Islet precursor cell (in vitro differentiated cells): ENCODE data around the gene CAMSAP2.

Experiments
- DNase-seq: peaks from one replicate; pipeline ENCODE4 v3.0.0-alpha.2; 2018

CAMSAP2 gene, protein sequence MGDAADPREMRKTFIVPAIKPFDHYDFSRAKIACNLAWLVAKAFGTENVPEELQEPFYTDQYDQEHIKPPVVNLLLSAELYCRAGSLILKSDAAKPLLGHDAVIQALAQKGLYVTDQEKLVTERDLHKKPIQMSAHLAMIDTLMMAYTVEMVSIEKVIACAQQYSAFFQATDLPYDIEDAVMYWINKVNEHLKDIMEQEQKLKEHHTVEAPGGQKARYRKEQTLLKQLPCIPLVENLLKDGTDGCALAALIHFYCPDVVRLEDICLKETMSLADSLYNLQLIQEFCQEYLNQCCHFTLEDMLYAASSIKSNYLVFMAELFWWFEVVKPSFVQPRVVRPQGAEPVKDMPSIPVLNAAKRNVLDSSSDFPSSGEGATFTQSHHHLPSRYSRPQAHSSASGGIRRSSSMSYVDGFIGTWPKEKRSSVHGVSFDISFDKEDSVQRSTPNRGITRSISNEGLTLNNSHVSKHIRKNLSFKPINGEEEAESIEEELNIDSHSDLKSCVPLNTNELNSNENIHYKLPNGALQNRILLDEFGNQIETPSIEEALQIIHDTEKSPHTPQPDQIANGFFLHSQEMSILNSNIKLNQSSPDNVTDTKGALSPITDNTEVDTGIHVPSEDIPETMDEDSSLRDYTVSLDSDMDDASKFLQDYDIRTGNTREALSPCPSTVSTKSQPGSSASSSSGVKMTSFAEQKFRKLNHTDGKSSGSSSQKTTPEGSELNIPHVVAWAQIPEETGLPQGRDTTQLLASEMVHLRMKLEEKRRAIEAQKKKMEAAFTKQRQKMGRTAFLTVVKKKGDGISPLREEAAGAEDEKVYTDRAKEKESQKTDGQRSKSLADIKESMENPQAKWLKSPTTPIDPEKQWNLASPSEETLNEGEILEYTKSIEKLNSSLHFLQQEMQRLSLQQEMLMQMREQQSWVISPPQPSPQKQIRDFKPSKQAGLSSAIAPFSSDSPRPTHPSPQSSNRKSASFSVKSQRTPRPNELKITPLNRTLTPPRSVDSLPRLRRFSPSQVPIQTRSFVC (N-terminal part only)

DNA sequence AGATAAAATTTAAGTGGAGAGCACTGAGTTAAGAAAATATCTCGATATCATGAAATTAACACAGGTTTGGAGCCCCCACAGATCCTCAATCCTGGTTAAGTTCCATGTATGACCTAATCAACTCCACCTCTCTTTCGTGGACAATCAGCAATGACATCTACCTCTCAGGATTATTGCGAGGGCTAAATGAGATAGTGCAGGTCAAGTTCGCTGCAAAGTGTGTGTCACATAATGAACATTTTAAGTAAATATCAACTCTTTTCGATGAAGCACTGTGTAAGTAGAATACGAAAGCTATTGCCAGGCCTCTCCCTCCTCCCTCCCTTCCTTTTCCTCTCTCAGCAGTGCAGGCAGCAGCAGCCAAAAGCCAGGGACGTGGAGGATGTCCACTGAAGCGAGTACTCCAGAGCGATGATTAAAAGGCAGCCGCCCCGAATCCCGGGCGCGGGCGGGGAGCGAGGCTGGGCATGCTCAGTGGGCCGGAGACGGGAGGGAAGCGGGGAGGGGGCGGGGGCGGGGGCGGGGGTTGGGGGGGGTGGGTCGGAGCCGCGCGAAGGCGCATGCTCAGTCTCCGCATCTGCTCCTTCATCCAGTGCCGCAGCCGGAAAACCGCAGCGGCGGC is at the start of gene CAMSAP2:
CAMSAP2 (plus strand) TSS at position 567 of the 622 bp plus-strand sequence. CDS start 935 bp downstream, outside the sequence.
- DNase-seq: peak; percentile 98

DNA sequence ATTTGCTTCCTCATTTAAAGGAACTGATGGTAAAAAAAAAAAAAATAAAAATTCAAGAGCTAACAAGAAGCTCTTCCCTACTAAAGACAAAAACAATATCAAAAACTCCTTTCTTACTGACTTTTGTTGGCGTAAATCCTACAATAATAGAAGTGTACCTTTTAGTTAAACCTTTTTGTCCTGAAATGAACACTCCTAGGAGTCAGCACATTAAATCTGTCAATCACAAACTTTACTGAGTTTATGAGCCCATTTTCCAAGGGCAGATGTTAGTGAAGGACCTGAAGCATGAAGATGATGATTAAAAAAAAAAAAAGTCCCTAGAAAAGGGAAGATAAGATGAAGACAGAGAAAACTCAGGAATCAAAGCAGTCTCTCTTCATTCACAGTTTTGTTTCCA is 46.4 kb upstream of the CAMSAP2 start:
- DNase-seq: no peak

DNA sequence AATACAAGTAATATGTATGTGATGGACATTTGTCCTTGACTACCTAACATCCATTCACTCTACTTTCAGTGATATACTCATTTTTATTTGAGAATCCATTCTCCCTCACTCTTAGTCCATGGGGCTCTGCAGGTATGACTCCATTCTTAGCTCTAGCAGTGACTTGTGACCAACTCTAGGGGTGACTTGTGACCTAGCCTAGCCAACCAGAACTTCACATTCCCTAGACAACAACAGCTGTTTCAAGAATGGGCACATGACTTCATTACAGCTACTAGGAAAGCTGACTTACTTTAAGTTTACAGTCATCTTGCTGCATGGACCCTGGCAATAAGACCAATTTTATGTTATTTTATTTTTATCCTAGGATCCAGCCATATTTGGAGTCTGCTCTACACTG is 45.4 kb upstream of the CAMSAP2 start:
- no peak for DNase-seq

DNA sequence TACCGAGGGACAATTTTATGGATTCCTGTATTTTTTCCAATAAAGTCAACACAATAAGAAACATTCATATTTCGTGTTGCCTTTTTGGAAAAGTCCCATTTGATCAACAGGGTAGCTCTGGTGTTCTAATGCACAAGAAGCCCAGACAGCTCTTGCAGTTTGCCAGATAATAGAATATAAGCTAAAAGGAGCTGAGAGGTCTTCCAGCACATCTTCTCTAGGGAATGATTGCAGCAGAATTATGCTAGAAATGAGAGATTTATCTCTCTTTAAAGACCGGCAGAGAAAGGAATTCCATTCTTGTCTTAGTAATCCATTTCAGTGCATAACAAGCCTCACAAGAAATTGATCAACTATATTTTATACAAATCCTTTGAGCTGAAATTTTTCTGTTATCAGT is 44.0 kb upstream of the CAMSAP2 start:
- no peak for DNase-seq

DNA sequence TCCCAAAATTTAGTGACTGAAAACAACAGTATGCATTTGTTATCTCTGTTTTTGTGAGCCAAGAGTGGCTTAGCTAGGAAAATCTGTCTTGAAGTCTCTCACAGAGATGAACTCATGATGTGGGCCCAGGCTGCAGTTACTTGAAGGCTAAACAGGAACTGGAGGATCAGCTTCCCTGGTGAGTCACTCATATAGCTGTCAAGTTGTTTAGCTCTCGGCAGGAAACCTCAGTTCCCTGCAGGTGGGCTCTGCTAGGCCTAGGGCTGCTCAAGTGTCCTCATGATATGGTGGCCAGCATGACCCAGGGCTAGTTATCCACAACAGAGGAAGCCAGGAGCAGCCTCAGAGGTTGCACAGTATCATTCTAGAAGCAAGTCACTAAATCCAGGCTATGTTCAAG is 38.8 kb upstream of the CAMSAP2 start:
- DNase-seq: peak; percentile 86

DNA sequence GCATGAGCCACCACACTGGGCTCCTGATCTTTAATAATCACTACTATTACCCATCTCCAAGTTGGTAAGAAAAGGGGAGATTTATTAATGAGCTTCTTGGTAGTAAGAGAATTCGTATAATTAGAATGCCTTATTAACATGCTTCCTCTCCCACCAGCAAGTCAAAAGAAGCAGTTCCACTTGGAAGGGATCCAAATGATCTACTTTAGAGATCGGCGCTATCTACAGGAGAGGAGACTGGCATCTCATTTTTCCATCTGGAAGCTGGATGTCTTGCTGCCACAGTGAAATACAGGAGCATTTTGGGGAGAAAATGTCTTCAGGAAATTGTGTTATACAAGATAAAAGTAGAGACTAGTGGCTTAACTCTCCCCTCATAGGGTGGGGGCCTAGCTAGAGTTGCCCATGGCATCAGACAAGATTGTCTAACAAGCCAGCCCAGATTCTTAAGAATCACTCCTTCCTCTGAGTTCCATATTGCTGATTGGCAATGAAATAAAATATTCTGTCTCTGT is 33.6 kb upstream of the CAMSAP2 start:
- no peak for DNase-seq

DNA sequence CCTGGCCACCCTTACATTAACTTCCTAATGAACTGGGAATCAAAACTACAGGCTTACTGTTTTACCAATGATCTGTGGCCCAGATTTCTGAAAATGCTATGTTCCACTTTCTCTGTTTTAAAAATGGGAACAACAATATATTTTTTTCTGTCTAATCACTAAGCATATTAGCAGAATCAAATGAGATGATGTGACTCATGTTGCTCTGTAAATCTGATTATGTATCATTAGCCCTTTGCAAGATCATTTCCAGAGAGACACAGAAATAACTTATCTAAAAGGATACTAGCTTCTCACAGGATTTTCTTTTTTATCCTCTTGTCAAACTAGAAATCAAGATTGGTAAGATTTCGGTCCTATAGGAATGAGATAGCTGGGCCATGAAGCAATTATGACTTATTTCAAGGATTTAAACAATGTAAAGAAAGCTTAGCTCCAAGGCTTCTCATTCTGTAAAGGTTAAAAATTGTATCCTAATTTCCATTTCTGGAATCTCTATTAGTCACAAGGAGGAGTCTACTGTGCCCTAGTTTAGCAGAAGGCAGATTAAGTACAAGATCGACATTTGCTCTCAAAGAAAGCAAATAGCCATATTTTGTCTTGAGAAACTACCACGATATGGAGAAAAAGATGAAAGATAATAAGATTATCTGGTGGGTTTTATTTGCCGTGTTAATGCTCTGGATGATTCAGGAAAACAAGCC is 32.4 kb upstream of the CAMSAP2 start:
- no peak for DNase-seq

DNA sequence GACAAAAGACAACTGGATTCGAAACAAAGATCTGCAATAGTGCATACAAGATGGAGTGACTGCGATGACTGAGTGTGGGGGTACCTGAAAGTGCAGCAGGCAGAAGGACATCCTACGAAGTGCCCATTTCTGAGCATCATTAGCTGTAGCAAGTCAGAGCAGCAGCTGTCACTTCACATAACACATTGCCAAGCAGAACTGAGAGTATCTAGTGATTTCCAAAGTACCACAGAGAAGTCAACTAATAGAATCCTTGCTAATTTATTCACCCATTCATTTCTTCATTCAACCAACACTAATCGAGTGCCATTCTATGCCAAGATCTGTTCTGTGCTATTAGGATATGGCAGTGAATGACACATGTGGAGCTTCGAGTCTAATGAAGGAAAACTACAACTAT is 31.6 kb upstream of the CAMSAP2 start:
- DNase-seq: no peak

DNA sequence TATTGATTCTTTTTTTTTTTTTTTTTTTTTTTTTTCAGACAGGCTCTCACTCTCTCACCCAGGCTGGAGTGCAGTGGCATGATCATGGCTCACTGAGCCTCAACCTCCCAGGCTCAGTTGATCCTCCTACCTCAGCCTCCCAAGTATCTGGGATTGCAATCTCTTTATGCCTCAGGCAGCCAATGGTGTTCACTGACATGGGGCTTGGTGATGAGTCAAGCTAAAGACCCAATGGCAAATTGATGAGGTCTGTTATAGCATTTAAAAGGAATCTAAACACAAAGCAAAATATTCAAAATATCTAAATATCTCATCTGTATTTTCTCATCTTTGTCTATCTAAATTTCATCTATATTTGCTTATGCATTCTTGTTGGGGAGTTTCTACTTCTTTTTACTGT is 30.5 kb upstream of the CAMSAP2 start:
- DNase-seq: no peak

DNA sequence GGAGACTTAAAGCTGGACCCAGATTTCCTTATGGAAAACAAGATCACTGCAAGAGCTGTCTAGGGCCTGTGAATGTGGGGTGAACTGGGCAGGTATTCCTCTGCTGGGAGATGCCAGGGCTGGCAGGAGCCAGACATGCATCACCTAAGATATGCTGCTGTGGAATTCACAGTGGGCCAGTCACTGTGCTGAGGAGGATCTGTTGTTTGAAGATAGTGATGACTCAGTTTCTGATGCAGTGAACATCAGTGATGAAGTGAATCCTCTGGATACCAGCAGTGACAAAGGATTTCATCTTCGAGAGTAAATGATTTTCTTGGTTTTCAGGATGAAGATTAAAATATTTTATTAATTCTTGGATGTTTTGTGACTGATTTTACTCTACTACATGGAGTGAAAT is 29.9 kb upstream of the CAMSAP2 start:
- peak; percentile 82 for DNase-seq

DNA sequence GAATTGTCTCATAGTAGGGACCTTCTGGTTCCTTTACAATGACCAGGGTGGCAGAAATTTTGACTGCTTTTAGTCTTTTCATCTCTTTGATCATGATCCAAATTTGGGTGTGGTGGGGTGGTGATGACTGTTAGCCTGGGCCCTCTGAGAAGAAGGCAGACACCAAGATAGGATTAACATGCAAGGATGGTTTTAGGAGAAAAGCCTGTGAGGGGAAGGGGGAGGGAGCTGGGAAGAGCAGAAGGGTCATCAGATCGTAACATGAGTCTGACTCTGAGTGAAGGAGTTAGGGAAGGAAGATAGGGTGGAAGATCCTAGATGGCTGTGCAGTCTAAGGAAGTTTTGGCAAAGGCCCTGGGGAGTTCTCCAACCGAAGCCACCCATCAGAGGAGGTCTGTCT is 28.5 kb upstream of the CAMSAP2 start:
- no peak for DNase-seq

DNA sequence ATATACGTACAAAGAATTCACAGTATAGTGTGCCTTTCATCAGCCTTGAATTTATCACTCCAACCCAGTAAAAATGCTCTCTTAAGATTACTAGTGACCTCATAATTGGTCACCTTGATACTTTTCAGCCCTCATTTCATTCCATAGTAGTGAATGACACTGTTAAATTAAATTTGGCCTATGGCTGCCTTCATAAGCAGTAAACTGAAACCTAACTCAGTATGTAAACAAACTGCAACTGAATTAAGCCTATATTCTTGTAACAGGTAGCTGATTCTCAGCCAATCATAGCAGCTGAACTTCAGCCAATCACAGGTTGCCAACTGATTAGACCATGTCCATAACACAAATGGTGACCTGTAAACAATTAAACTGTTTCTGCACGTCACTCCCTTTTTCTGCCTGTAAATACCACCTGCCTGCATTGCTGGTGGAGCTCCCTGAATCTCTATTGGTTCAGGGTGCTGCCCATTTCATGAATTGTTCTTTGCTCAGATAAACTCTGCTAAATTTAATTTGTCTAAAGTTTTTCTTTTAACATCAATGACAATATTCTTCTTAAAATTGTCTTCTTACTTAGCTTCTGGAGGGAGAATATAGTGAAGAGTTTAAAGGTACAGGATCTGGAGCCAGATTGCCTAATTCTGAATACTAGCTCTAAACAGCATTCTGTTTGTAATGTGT is 24.0 kb upstream of the CAMSAP2 start:
- DNase-seq: no peak

DNA sequence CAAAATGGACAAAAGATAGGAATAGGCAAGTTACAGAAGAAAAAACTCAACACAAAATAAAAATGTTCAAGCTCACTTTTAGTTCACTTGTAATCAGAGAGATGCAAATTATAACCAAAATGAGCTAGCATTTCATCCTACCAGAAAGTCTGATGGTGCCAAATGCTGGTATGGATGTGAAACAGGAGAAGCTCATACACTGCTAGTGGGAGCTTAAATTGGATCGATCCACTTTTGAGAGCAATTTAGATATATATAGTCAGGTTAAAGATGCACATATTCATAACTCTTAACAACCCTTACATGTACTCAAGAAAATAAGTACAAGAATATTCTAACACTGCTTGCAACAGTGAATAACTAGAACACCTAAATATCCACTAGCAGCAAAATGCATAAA is 18.5 kb upstream of the CAMSAP2 start:
- DNase-seq: no peak

DNA sequence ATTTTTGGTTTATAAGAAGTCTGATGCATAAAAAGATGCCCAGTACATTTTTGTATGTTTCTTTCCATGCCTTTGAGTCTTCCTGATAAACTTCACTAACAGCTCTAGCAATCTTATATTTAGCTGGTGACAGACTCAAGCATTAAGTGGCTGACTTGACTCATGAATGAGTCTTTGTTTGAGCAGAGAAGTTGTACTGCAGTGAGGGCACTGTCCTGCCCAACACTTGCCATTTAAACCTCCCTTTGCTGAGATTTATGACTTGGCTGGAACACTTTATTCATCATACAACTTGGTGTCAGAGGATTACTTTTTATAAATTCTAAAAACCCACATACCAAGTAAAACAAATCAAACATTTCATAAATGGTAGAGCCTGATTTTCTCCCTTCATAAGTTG is 14.6 kb upstream of the CAMSAP2 start:
- DNase-seq: no peak

DNA sequence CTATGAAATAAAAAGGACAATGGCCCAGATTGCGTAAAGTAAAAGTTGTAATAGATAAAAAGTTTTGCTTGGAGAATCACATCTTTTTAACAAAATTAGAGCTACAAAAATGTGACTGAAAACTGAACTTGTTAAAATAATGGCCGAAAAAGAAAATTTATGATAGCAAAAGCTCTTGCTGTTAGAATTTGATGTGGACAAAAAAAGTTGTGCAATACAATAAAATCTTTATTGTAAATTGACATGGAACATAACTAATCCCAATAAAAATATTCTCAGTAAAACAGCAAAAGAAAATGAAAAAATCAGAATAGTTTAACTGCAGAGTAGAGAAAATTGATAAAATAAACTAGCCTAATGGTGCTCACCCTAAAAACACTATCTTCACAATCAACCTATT is 11.4 kb upstream of the CAMSAP2 start:
- DNase-seq: no peak

DNA sequence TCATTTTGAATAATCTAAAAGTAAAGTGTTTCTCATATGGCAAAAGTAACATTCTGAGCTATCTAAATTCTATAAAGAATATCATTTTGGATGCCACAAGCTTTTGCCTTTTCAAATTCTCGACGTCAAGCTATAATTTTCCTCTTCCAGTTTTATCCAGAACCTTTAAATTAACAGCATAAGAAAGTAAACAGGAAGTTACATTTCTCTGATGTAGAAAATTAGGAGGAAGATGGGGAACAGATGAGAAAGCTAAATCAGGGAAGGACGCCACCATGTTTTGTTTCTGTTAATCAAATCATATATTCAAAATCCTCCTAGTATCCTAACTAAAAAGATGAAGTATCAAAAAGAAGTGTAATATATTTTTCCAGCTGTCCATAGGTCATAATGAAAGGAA is 8.8 kb upstream of the CAMSAP2 start:
- no peak for DNase-seq

DNA sequence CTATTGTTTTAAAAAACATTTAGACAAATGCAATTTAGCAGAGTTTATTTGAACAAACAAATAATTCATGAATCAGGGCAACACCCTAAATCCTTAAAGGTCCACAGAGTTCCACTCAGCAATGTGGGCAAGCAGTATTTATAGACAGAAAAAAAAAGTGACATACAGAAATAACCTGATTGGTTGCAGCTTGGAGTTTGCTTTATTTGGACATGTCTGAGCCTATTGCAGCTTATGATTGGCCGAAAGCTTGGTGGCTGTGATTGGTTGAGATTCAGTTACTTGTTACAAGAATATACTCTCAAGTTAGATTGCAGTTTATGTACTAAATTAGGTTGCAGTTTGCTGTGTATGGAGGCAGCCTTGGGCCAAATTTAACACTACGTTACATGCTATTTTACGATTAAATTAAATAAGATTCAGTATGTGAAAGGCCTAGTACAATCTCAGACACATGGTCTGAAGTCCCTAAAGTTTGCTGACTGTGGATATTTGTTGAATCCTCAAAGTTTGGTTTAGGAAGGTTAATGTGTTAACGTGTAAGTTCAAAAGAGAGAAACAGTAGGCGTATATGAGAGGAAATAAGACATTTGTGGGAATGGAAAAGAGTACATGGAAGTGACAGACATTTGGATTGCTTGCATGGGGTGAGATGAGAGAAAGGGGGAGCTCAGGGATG is 6.9 kb upstream of the CAMSAP2 start:
- no peak for DNase-seq

DNA sequence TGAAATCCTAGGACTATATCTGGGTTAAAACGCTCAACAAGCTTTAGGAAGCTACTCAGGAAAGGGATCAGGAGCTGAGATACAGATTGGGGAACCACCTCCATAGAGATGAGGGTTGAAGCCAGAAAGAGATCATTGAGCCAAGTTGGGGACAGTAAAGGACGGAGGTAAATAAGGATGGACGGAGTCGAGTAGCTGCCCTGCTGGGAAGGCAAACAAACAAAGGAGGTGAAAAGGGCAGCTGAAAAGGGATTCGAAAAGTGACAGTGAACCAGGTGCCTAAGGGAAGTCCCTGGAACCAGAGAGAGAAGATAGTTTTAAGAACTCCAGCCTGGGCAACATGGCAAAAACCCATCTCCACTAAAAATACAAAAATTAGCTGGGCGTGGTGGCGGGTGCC is 6.3 kb upstream of the CAMSAP2 start:
- DNase-seq: no peak

DNA sequence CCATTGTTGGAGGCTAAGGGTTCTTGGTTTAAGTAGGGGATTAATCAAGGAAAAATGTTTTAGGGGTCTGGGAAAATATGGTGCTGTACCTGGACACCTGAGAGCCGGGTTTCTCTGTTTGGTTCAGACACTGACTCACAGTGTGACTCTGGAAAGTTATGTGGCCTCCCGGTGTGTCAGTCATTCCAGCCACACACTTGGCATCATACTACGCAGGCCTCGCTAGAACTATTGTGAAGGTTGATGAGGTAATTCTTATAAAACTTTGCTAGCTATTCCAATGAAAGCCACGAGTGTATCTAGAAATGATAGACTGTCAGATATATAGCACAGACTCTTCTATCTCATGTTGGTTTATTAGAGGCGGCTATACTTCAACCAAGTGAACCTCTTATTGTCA is 4.8 kb upstream of the CAMSAP2 start:
- no peak for DNase-seq

DNA sequence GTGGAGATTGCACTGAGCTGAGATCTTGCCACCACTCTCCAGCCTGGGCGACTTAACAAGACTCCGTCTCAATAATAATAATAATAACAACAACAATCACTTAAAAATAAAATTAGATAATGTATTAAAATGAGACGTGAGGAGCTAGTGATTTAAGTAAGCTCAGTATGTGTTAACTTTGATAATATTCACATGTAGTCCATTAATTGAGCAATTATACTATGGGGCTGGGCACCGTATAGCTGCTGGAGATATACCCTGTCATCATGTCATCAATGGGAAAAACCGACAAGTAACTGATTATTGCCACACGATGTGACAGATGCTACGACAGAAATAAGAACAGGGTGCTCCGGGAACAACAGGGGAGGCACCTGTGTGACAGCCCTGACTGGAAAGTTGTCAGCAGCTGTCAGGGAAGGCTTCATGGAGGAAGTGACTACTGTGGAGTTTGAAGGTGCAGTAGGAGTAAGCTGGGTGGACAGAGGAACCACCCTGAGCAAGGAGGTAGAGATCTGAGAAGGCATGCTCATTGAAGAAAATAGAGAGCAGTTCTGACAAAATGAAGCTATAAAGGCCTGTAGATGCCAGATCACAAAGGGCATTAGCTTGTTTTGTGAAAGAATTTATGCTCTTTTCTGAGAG is 924 bp upstream of the CAMSAP2 start:
- DNase-seq: no peak
